Lung (tissue), 12 donors: ENCODE results near the gene TBC1D5. TPM values are rescaled to one million over a fixed set of nuclear protein-coding genes. Genes with fewer than 3 reads are reported as not detected.

ENCODE experiments used
- ATAC-seq: fragments of 200-7000 bp; cut with Tn5 transposase; one replicate; pipeline ENCODE4 v1.9.1; 2020; ENCODE audit warnings: moderate number of reproducible peaks; ENCODE audit not compliant: insufficient read depth, low FRiP score
- DNase-seq, 3 donors: peaks; one replicate each; pipeline ENCODE4 v3.0.0-alpha.2; 2013 to 2017
- H3K27ac ChIP-seq, 2 donors: one replicate each; pipeline ENCODE4 v1.5.1; 2013; ENCODE audit warnings: mild to moderate bottlenecking in 2 of 2, moderate library complexity in 2 of 2, control low read depth in 1 of 2, inconsistent platforms in 1 of 2, low read depth in 1 of 2, low read length in 1 of 2
- H3K27me3 ChIP-seq, 3 donors: one replicate each; pipeline ENCODE4 v1.5.1; 2013; ENCODE audit warnings: low read length in 2 of 3; ENCODE audit not compliant: control insufficient read depth in 3 of 3, insufficient read depth in 3 of 3
- H3K36me3 ChIP-seq, 4 donors: one replicate each; pipeline ENCODE4 v1.5.1; 2013; ENCODE audit warnings: low read length in 4 of 4, mild to moderate bottlenecking in 1 of 4, moderate library complexity in 1 of 4; ENCODE audit not compliant: control insufficient read depth in 4 of 4, insufficient read depth in 4 of 4
- H3K4me1 ChIP-seq, 5 donors: one replicate each; pipeline ENCODE4 v1.5.1; 2013; ENCODE audit warnings: low read length in 5 of 5, mild to moderate bottlenecking in 2 of 5, moderate library complexity in 1 of 5; ENCODE audit not compliant: control insufficient read depth in 5 of 5, insufficient read depth in 5 of 5
- H3K4me3 ChIP-seq: one replicate; pipeline ENCODE4 v1.5.1; 2013; ENCODE audit warnings: mild to moderate bottlenecking, control low read depth, moderate library complexity
- H3K9ac ChIP-seq, 2 donors: one replicate each; pipeline ENCODE4 v1.5.1; 2013; ENCODE audit warnings: low read length in 2 of 2, control low read depth in 1 of 2; ENCODE audit not compliant: insufficient read depth in 1 of 2
- H3K9me3 ChIP-seq, 4 donors: one replicate each; pipeline ENCODE4 v1.5.1; 2013; ENCODE audit warnings: low read length in 3 of 4, mild to moderate bottlenecking in 1 of 4, moderate library complexity in 1 of 4; ENCODE audit not compliant: control insufficient read depth in 4 of 4, insufficient read depth in 3 of 4
- WGBS, 2 donors: extraction: QIAGEN DNeasy Blood & Tissue Kit; methylation state at CpG; one replicate each; pipeline ENCODE4 v1.1.7; 2013; 5-methylcytosine and 5-hydroxymethylcytosine counted together
- polyA plus RNA-seq, 2 donors: library from polyadenylated mRNA; stranded (reverse); fragments of 200-250 nt; gene quantifications; one replicate each; pipeline ENCODE4 v1.2.1, GENCODE V29; 2013
- total RNA-seq, 2 donors: library from RNA; depleted of rRNA in 1 of 2; stranded (reverse); fragments of >200 nt in 1 of 2; gene quantifications; one replicate each; pipeline ENCODE4 v1.2.1, GENCODE V29; 2014 to 2021
- TF ChIP-seq, protein P1 (sequence below): IDR thresholded peaks from 2 replicates; pipeline ENCODE4 v1.5.1; 2012; ENCODE audit warnings: mild to moderate bottlenecking; ENCODE audit errors: control extremely low read depth, extremely low read depth
- donor health status: control.
- donor health status: control.
- donor health status: Bipolar disorder and iron deficiency.
- donor health status: healthy.
- donor health status: DM: yes; HTN: yes; CAD: no.

TBC1D5 gene
- total and polyA plus RNA-seq, 4 donors = 8.7 to 111 (median 39.6) TPM

DNA sequence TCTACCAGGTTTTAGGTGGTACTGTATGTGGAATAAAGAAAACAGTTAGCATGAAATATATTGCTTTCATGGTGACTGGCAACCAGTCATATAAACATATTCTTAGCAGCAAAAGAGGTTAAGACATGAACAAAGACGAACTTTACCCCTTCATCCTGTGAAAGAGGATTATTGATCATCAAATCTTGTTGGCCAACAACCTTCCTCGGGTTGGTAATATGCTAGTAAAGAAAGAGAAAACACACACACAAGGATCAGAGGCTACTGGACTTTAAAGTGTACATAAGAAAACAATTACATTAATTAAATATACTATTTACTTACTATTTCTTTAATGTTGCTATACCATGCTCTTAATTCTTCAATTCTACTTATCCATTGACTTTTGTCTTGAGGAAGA is 337.9 kb downstream of the TBC1D5 start:
- Histone ChIP-seq H3K4me3 (no peak overlapping the region), H3K9me3 (no peaks in the 10 kb centered on the region), H3K36me3 (peaks cover 0 to 12% (median 7%) of the 10 kb centered on the region in 4 donors), H3K27me3 (no peaks in the 10 kb centered on the region), H3K27ac (no peak overlapping the region), H3K4me1 (no peaks in the 10 kb centered on the region), H3K9ac (no peak overlapping the region)
- DNase-seq = no peak
- TF ChIP-seq, protein P1, sequence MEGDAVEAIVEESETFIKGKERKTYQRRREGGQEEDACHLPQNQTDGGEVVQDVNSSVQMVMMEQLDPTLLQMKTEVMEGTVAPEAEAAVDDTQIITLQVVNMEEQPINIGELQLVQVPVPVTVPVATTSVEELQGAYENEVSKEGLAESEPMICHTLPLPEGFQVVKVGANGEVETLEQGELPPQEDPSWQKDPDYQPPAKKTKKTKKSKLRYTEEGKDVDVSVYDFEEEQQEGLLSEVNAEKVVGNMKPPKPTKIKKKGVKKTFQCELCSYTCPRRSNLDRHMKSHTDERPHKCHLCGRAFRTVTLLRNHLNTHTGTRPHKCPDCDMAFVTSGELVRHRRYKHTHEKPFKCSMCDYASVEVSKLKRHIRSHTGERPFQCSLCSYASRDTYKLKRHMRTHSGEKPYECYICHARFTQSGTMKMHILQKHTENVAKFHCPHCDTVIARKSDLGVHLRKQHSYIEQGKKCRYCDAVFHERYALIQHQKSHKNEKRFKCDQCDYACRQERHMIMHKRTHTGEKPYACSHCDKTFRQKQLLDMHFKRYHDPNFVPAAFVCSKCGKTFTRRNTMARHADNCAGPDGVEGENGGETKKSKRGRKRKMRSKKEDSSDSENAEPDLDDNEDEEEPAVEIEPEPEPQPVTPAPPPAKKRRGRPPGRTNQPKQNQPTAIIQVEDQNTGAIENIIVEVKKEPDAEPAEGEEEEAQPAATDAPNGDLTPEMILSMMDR = no peak
- 89 to 97% methylated on average over 2 of the region's 2 CpGs for WGBS, 2 donors
- no peak for ATAC-seq

DNA sequence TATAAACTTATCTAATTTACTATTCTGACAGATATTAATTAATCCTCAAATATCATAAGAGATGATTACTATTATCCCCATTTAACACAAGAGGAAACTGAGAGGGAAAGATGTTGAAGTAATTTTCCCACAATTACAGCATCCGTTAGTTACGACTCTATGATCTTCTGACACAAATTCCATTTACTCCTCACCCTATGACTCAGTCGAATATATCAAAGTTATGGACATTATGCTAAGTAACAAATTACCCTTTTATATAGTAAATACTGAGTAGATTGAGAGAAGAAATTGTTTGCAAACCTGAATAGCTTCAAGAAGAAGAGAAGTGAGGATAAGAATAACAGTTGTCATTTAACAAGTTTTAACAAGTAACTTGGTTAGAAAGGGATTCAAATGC is 340.0 kb downstream of the TBC1D5 start:
- DNase-seq (no peak), ATAC-seq (no peak)
- no peaks in the 10 kb centered on the region for H3K9me3 ChIP-seq
- WGBS, 2 donors = 93 to 97% methylated on average over 3 of the region's 3 CpGs
- no peak overlapping the region for H3K4me3 ChIP-seq
- H3K27me3 ChIP-seq = no peaks in the 10 kb centered on the region
- H3K9ac ChIP-seq = no peak overlapping the region
- peaks cover 0 to 14% (median 7%) of the 10 kb centered on the region in 4 donors for H3K36me3 ChIP-seq
- no peak overlapping the region for H3K27ac ChIP-seq
- H3K4me1 ChIP-seq = no peaks in the 10 kb centered on the region
- TF ChIP-seq, protein P1 = no peak

DNA sequence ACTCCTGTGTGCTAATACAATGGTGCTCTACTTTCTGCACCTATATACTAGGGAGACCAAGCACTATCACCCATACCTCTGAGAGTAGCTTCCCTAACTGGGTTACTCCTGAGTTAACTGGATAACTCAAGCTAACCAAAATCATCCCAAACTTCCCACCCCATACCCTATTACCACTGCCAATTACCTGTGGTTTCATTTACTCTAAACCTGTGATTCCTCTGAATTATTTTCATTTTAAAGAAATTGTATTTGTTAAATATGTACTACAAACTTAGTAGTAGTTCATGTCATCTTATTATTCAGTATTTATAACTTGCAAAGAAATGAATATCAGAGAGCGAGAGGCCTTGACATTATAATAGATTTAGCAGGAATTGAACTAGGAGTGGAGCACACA is 340.5 kb downstream of the TBC1D5 start:
- ATAC-seq (no peak), DNase-seq (no peak)
- Histone ChIP-seq H3K9me3 (no peaks in the 10 kb centered on the region), H3K27ac (no peak overlapping the region), H3K36me3 (peaks cover 0 to 14% (median 8%) of the 10 kb centered on the region in 4 donors), H3K27me3 (no peaks in the 10 kb centered on the region), H3K4me1 (no peaks in the 10 kb centered on the region), H3K9ac (no peak overlapping the region), H3K4me3 (no peak overlapping the region)
- 63 to 98% methylated on average over 1 of the region's 1 CpG for WGBS, 2 donors
- TF ChIP-seq, protein P1 = no peak

DNA sequence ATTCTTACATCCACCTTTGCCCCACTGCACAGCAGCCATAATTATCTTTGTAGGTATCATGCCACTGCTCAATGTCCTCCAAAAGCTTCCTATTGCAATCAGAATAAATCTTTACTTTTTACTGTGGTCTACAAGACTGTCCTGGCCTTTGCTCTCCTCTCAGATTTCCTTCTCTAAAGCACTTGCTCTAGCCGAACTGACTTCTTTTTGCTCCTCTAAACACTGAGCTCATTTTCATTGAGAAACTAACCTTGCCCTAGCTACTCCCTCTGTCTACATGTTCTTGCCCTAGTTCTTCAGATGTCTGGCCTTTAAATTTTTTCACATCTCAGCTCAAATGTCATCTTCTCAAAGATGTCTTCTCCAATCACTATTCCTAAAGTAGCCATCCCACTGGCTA is 342.8 kb downstream of the TBC1D5 start:
- 87 to 88% methylated on average over 1 of the region's 1 CpG for WGBS, 2 donors
- no peak overlapping the region for H3K9ac ChIP-seq
- no peaks in the 10 kb centered on the region for H3K27me3 ChIP-seq
- no peak overlapping the region for H3K4me3 ChIP-seq
- H3K36me3 ChIP-seq = peaks cover 0 to 14% (median 8%) of the 10 kb centered on the region in 4 donors
- ATAC-seq = no peak
- no peaks in the 10 kb centered on the region for H3K4me1 ChIP-seq
- no peak overlapping the region for H3K27ac ChIP-seq
- no peak for DNase-seq
- TF ChIP-seq, protein P1 = no peak
- H3K9me3 ChIP-seq = no peaks in the 10 kb centered on the region
